Measurements from ENCODE around the gene MICAL3. TPM values are rescaled to one million over a fixed set of nuclear protein-coding genes. Genes with fewer than 3 reads are reported as not detected.

The MICAL3 gene
- polyA plus RNA-seq, 2 of the 4 experiments (the other 2 are of a cell fraction), result 20.5 to 30.1 TPM

GRCh38 chr22:17921871-17922821, 102.2 kb downstream of the MICAL3 start:
- ChIA-PET POLR2A (no interaction called here), CTCF (interaction anchor here (1.5 kb wide), 1 partner anchor 154 kb away, joined by 3 read pairs; no protein-coding TSS in a partner anchor)
- TF ChIP-seq RFX5 (IDR thresholded peaks at IDR 0.05) (no peak), HDAC2 (IDR thresholded peaks at IDR 0.05) (no peak), NFE2L2 (conservative IDR thresholded peaks at IDR 0.05; ENCODE audit: low read length) (no peak), E2F6 (IDR thresholded peaks at IDR 0.05; ENCODE audit: borderline replicate concordance, low read depth) (no peak), NR3C1 (IDR thresholded peaks at IDR 0.05) (no peak), CBX2 (IDR thresholded peaks at IDR 0.05; ENCODE audit: borderline replicate concordance, low read depth) (no peak), MYC (IDR thresholded peaks at IDR 0.05; ENCODE audit: borderline replicate concordance, low read length) (no peak), JUNB (IDR thresholded peaks at IDR 0.05) (no peak)
- H3K4me3 ChIP-seq, result no peak overlapping the region
- peak overlapping the region; percentile 53; the same call in 2 of the 3 replicates for H3K4me2 ChIP-seq
- WGBS (ENCODE audit: missing lambda C conversion rate), result 90% methylated on average over 12 of the region's 14 CpGs
- peaks cover 49% of the 10 kb centered on the region for H3K4me1 ChIP-seq
- H3K9me3 ChIP-seq, result no peaks in the 10 kb centered on the region
- H3K27ac ChIP-seq, result peak overlapping the region in 1 of 2 experiments; percentile 63; a peak in 2 of 6 replicates
- FAIRE-seq (no peak), DNase-seq (ENCODE audit: low read depth in 1 of 2, low spot score in 1 of 2) (no peak), ATAC-seq (no peak)

GRCh38 chr22:17920992-17921650, 103.2 kb downstream of the MICAL3 start:
- ChIA-PET POLR2A (no interaction called here), CTCF (interaction anchor here (1.6 to 1.8 kb wide), 2 partner anchors 11 to 155 kb away, joined by 4 to 7 read pairs; no protein-coding TSS in a partner anchor)
- DNase-seq (ENCODE audit: low read depth in 1 of 2, low spot score in 1 of 2) (no peak), FAIRE-seq (no peak), ATAC-seq (no peak)
- peak overlapping the region in 1 of 2 experiments; percentile 10; a peak in 1 of 6 replicates for H3K27ac ChIP-seq
- no peak overlapping the region for H3K4me2 ChIP-seq
- no peak overlapping the region for H3K4me3 ChIP-seq
- WGBS (ENCODE audit: missing lambda C conversion rate), result 93% methylated on average over 6 of the region's 6 CpGs
- peaks cover 49% of the 10 kb centered on the region for H3K4me1 ChIP-seq
- no peak for TF ChIP-seq POLR2AphosphoS2 (conservative IDR thresholded peaks at IDR 0.05; ENCODE audit: low read length)
- TF ChIP-seq KDM1A (IDR thresholded peaks at IDR 0.05; ENCODE audit: low read depth), result no peak
- no peak for TF ChIP-seq ZSCAN20 (CRISPR knock-in tag; IDR thresholded peaks at IDR 0.05)
- no peak for TF ChIP-seq FOSB (CRISPR knock-in tag; IDR thresholded peaks at IDR 0.05)
- no peak for TF ChIP-seq RFX5 (IDR thresholded peaks at IDR 0.05)
- TF ChIP-seq FOXS1 (CRISPR knock-in tag; IDR thresholded peaks at IDR 0.05), result no peak
- TF ChIP-seq HOXB13 (CRISPR knock-in tag; IDR thresholded peaks at IDR 0.05; ENCODE audit: low read depth), result no peak
- TF ChIP-seq JUNB (IDR thresholded peaks at IDR 0.05), result no peak
- no peak for TF ChIP-seq CBX2 (IDR thresholded peaks at IDR 0.05; ENCODE audit: borderline replicate concordance, low read depth)
- no peak for TF ChIP-seq RNF2 (IDR thresholded peaks at IDR 0.05; ENCODE audit: borderline replicate concordance, low read depth)
- no peak for TF ChIP-seq CEBPB (IDR thresholded peaks at IDR 0.05)
- no peak for TF ChIP-seq NR3C1 (IDR thresholded peaks at IDR 0.05)
- TF ChIP-seq PBX3 (IDR thresholded peaks at IDR 0.05), result no peak
- no peaks in the 10 kb centered on the region for H3K9me3 ChIP-seq

- H3K4me1 ChIP-seq, result peaks cover 43% of the 10 kb centered on the region
- 0 out of 6 replicates have a peak overlapping the region, but pooled peaks of 1 of the 2 experiments have one; percentile 41 for H3K27ac ChIP-seq
- ChIA-PET POLR2A (no interaction called here), CTCF (interaction anchor here (1.6 to 1.8 kb wide), 2 partner anchors 10 to 156 kb away, joined by 4 to 7 read pairs; no protein-coding TSS in a partner anchor)
- no peak for ATAC-seq
- no peaks in the 10 kb centered on the region for H3K9me3 ChIP-seq
- WGBS (ENCODE audit: missing lambda C conversion rate), result 87% methylated on average over 15 of the region's 15 CpGs
- no peak overlapping the region for H3K4me2 ChIP-seq
- no peak for FAIRE-seq
- no peak for DNase-seq (ENCODE audit: low read depth in 1 of 2, low spot score in 1 of 2)
- H3K4me3 ChIP-seq, result no peak overlapping the region
- no peak for TF ChIP-seq HOXA7 (CRISPR knock-in tag; IDR thresholded peaks at IDR 0.05)
- no peak for TF ChIP-seq HOXB5 (CRISPR knock-in tag; IDR thresholded peaks at IDR 0.05)
- no peak for TF ChIP-seq NPAS2 (CRISPR knock-in tag; IDR thresholded peaks at IDR 0.05; ENCODE audit: borderline replicate concordance)
- TF ChIP-seq BCL3 (IDR thresholded peaks at IDR 0.05), result no peak
- TF ChIP-seq KDM5A (IDR thresholded peaks at IDR 0.05), result no peak
- TF ChIP-seq ATOH8 (CRISPR knock-in tag; IDR thresholded peaks at IDR 0.05; ENCODE audit: low read depth), result no peak
- TF ChIP-seq CHD4 (IDR thresholded peaks at IDR 0.05; ENCODE audit: borderline replicate concordance), result no peak
- no peak for TF ChIP-seq MAX (IDR thresholded peaks at IDR 0.05)
- TF ChIP-seq POLR2A (IDR thresholded peaks at IDR 0.05; ENCODE audit: low read length), result no peak
These were observed 104.2 kb downstream of the MICAL3 start for GRCh38 chr22:17920145-17920605.
